GM12878 (cell line): ENCODE measurements around the gene NLRP5. TPM values are rescaled to one million over a fixed set of nuclear protein-coding genes. Genes with fewer than 3 reads are reported as not detected.

Experiments used
- ATAC-seq: fragments of 200-7000 bp; cut with Tn5 transposase; 3 replicates; pipeline ENCODE4 v1.9.1; 2020; ENCODE audit warnings: mild to moderate bottlenecking, moderate library complexity
- BruUV-seq: library from RNA; stranded (reverse); fragments of 400-500 nt; replicated peaks from 2 replicates; lab custom pipeline; 2021; lab: Mats Ljungman, UMichigan
- CTCF ChIA-PET: fragments of 300-600 bp; sonication (Branson Sonifier 250); formaldehyde crosslinking; extraction: SDS; loops from one replicate; lab custom pipeline; 2021; ENCODE audit warnings: inconsistent platforms; lab: Yijun Ruan, JAX
- POLR2A ChIA-PET: fragments of 350-600 bp; formaldehyde crosslinking; extraction: SDS; loops from one replicate; lab custom pipeline; 2021; ENCODE audit warnings: inconsistent platforms; lab: Charles Lee
- RAD21 ChIA-PET: fragments of 300-600 bp; sonication (Branson Sonifier 250); formaldehyde crosslinking; loops from one replicate; lab custom pipeline; 2023; ENCODE audit warnings: antibody characterized with exemption; ENCODE audit not compliant: unreplicated experiment; lab: Charles Lee
- SMC1A ChIA-PET: fragments of 300-600 bp; sonication (Branson Sonifier 250); formaldehyde crosslinking; loops from one replicate; lab custom pipeline; 2023; ENCODE audit not compliant: unreplicated experiment, uncharacterized antibody; lab: Charles Lee
- DNase-seq: peaks from one replicate; pipeline ENCODE4 v3.0.0-alpha.2; 2011; ENCODE audit warnings: low read depth, low spot score
- FAIRE-seq: peaks from 3 replicates; lab custom pipeline; 2011; peaks lifted over from hg19 to GRCh38; lab: Jason Lieb, UNC
- H2AFZ ChIP-seq: 2 replicates; pipeline ENCODE4 v1.6.0; 2011; ENCODE audit warnings: low read depth, low read length, control low read depth; ENCODE audit not compliant: control insufficient read depth
- H3K27ac ChIP-seq: 2 replicates; pipeline ENCODE4 v1.5.1; 2011; ENCODE audit warnings: control low read depth; ENCODE audit not compliant: control insufficient read depth, insufficient read depth
- H3K27me3 ChIP-seq, 2 experiments: replicated peaks in 1 of 2; 2 replicates each; pipeline versions ENCODE4 v1.6.0 to v1.6.1; 2011; ENCODE audit warnings: low read length in 1 of 2; ENCODE audit not compliant: control insufficient read depth in 2 of 2, insufficient read depth in 2 of 2
- H3K36me3 ChIP-seq, 2 experiments: 2 replicates each; pipeline ENCODE4 v1.5.1; 2011; ENCODE audit warnings: low read length in 1 of 2; ENCODE audit not compliant: control insufficient read depth in 2 of 2, insufficient read depth in 2 of 2
- H3K4me1 ChIP-seq: 2 replicates; pipeline ENCODE4 v1.6.1; 2011; ENCODE audit warnings: mild to moderate bottlenecking, low read length, moderate library complexity, mixed read lengths; ENCODE audit not compliant: control insufficient read depth, insufficient read depth
- H3K4me2 ChIP-seq: 2 replicates; pipeline ENCODE4 v1.6.0; 2011; ENCODE audit warnings: control low read depth; ENCODE audit not compliant: control insufficient read depth, insufficient read depth
- H3K4me3 ChIP-seq: fragments of 200-600 bp; sonication (generic); 2 replicates; pipeline ENCODE4 v1.5.1; 2016
- H3K79me2 ChIP-seq: 2 replicates; pipeline ENCODE4 v1.6.0; 2011; ENCODE audit warnings: low read length; ENCODE audit not compliant: control insufficient read depth, insufficient read depth
- H3K9ac ChIP-seq: 2 replicates; pipeline ENCODE4 v1.8.0; 2011; ENCODE audit warnings: low read length, control low read depth, mixed read lengths; ENCODE audit not compliant: control insufficient read depth, insufficient read depth
- H3K9me3 ChIP-seq: replicated peaks from 3 replicates; pipeline ENCODE4 v1.5.1; 2011; ENCODE audit warnings: mild to moderate bottlenecking, low read length; ENCODE audit not compliant: control insufficient read depth, insufficient read depth
- H4K20me1 ChIP-seq: 2 replicates; pipeline ENCODE4 v1.6.0; 2011; ENCODE audit not compliant: control insufficient read depth, insufficient read depth
- E2F8 ChIP-seq: fragments of 450-650 bp; IDR thresholded peaks from 2 replicates; pipeline ENCODE4 v1.6.1; 2018; ENCODE audit warnings: mild to moderate bottlenecking, low read depth, moderate library complexity; ENCODE audit not compliant: partially characterized antibody
- KAT2A ChIP-seq: conservative IDR thresholded peaks from 2 replicates; pipeline ENCODE4 v1.6.1; 2011; ENCODE audit warnings: low read depth, low read length; ENCODE audit not compliant: control insufficient read depth
- MYB ChIP-seq: fragments of 150-350 bp; IDR thresholded peaks from 2 replicates; pipeline ENCODE4 v1.6.1; 2014; ENCODE audit warnings: mild to moderate bottlenecking, low read depth, low read length, borderline replicate concordance
- PML ChIP-seq: IDR thresholded peaks from 2 replicates; pipeline ENCODE4 v1.6.1; 2012; ENCODE audit warnings: low read length, inconsistent platforms
- SUPT20H ChIP-seq: IDR thresholded peaks from 2 replicates; pipeline ENCODE4 v1.6.1; 2011; ENCODE audit warnings: low read depth, mild to moderate bottlenecking, low read length, moderate library complexity, borderline replicate concordance; ENCODE audit not compliant: control insufficient read depth
- USF1 ChIP-seq: IDR thresholded peaks from 2 replicates; pipeline ENCODE4 v1.6.1; 2011; ENCODE audit warnings: borderline replicate concordance, low read depth, mild to moderate bottlenecking, moderate library complexity, mixed read lengths, low read length; ENCODE audit not compliant: insufficient read depth; ENCODE audit errors: extremely low read length
- ZNF274 ChIP-seq: IDR thresholded peaks from one replicate; pipeline ENCODE4 v1.8.0; 2011; ENCODE audit not compliant: insufficient read length, insufficient read depth
- WGBS: methylation state at CpG from one replicate; pipeline ENCODE4 v1.1.6; 2016; ENCODE audit warnings: low lambda C conversion rate; ENCODE audit not compliant: insufficient replicate concordance, insufficient coverage; ENCODE audit errors: missing lambda C conversion rate; 5-methylcytosine and 5-hydroxymethylcytosine counted together
- in situ Hi-C: fragments of 300-500 bp; cut with MboI; formaldehyde crosslinking; loops from 9 replicates; pipeline ENCODE4 v1.14.3; 2018; ENCODE audit warnings: mixed read lengths
- intact Hi-C: fragments of 100-400 bp; cut with micrococcal nuclease; formaldehyde crosslinking; loops from one replicate; pipeline ENCODE4 v1.14.2; 2022; ENCODE audit not compliant: unreplicated experiment
- polyA plus RNA-seq, 11 experiments: library from polyadenylated mRNA; depleted of rRNA in 4 of 11; unstranded in 6 of 11; stranded (reverse) in 5 of 11; fragments of >200 nt; fragmentation: Nextera tagmentation in 4 of 11; fragmentation: Illumina TruSeq in 1 of 11; extraction: Ambion mirVana in 4 of 11; extraction: Trizol in 1 of 11; gene quantifications; 1 replicate in 1 of 11; 2 replicates in 10 of 11; pipeline versions ENCODE4 v1.2.1 to v1.2.3, GENCODE V29; 2011 to 2016; ENCODE audit warnings: inconsistent platforms in 2 of 11, missing spikeins in 2 of 11, low read depth in 1 of 11
- total RNA-seq, 4 experiments: library from RNA; depleted of rRNA in 3 of 4; stranded (reverse); fragments of >200 nt in 3 of 4; fragmentation: Illumina TruSeq in 1 of 4; extraction: Trizol in 1 of 4; gene quantifications; 2 replicates each; pipeline versions ENCODE4 v1.2.1 to v1.2.3, GENCODE V29; 2013 to 2021
- TF ChIP-seq, protein P1 (sequence below): fragments of 450-650 bp; IDR thresholded peaks from 2 replicates; pipeline ENCODE4 v1.6.1; 2017; ENCODE audit warnings: low read depth, mild to moderate bottlenecking, moderate library complexity
- TF ChIP-seq, protein P2 (sequence below): fragments of 450-650 bp; IDR thresholded peaks from 2 replicates; pipeline ENCODE4 v1.6.1; 2016; ENCODE audit warnings: mild to moderate bottlenecking, moderate library complexity, borderline replicate concordance
- TF ChIP-seq, protein P3 (sequence below): fragments of 450-650 bp; IDR thresholded peaks from 2 replicates; pipeline ENCODE4 v1.6.1; 2016; ENCODE audit warnings: mild to moderate bottlenecking

The NLRP5 gene
- total and polyA plus RNA-seq, 10 of the 15 experiments (the other 5 are each of a cell fraction or from before 2014, with no cell fraction given): 0.01 TPM; not detected in 9

- TF ChIP-seq, protein P1, sequence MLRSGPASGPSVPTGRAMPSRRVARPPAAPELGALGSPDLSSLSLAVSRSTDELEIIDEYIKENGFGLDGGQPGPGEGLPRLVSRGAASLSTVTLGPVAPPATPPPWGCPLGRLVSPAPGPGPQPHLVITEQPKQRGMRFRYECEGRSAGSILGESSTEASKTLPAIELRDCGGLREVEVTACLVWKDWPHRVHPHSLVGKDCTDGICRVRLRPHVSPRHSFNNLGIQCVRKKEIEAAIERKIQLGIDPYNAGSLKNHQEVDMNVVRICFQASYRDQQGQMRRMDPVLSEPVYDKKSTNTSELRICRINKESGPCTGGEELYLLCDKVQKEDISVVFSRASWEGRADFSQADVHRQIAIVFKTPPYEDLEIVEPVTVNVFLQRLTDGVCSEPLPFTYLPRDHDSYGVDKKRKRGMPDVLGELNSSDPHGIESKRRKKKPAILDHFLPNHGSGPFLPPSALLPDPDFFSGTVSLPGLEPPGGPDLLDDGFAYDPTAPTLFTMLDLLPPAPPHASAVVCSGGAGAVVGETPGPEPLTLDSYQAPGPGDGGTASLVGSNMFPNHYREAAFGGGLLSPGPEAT: no peak
Observed at GRCh38 chr19:55959996-55960675, 26.4 kb upstream of the NLRP5 start (continued).

DNA sequence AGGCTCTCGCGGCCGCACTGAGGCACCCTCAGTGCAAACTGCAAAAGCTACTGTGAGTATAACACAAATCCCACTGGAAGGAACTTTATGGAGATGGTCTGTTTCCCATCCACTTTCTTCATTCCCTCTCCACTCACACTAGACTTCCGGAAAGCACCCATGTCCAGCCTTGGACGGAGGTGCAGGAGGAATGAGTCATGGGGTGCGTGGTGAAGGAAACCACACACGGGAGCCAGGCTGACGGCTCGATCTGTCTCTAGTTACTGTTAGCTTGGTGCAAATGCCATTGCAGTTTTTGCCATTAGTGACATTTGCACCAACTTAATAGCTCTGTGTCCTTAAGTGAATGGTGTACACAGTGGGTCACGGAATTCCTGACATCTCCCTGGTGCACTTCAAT is 24.4 kb upstream of the NLRP5 start:
- RAD21 ChIA-PET: no interaction called here
- CTCF ChIA-PET: no interaction called here
- TF ChIP-seq, protein P2, sequence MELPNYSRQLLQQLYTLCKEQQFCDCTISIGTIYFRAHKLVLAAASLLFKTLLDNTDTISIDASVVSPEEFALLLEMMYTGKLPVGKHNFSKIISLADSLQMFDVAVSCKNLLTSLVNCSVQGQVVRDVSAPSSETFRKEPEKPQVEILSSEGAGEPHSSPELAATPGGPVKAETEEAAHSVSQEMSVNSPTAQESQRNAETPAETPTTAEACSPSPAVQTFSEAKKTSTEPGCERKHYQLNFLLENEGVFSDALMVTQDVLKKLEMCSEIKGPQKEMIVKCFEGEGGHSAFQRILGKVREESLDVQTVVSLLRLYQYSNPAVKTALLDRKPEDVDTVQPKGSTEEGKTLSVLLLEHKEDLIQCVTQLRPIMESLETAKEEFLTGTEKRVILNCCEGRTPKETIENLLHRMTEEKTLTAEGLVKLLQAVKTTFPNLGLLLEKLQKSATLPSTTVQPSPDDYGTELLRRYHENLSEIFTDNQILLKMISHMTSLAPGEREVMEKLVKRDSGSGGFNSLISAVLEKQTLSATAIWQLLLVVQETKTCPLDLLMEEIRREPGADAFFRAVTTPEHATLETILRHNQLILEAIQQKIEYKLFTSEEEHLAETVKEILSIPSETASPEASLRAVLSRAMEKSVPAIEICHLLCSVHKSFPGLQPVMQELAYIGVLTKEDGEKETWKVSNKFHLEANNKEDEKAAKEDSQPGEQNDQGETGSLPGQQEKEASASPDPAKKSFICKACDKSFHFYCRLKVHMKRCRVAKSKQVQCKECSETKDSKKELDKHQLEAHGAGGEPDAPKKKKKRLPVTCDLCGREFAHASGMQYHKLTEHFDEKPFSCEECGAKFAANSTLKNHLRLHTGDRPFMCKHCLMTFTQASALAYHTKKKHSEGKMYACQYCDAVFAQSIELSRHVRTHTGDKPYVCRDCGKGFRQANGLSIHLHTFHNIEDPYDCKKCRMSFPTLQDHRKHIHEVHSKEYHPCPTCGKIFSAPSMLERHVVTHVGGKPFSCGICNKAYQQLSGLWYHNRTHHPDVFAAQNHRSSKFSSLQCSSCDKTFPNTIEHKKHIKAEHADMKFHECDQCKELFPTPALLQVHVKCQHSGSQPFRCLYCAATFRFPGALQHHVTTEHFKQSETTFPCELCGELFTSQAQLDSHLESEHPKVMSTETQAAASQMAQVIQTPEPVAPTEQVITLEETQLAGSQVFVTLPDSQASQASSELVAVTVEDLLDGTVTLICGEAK: no peak
- no peak for TF ChIP-seq E2F8
- TF ChIP-seq, protein P3, sequence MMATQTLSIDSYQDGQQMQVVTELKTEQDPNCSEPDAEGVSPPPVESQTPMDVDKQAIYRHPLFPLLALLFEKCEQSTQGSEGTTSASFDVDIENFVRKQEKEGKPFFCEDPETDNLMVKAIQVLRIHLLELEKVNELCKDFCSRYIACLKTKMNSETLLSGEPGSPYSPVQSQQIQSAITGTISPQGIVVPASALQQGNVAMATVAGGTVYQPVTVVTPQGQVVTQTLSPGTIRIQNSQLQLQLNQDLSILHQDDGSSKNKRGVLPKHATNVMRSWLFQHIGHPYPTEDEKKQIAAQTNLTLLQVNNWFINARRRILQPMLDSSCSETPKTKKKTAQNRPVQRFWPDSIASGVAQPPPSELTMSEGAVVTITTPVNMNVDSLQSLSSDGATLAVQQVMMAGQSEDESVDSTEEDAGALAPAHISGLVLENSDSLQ: no peak
- TF ChIP-seq KAT2A: no peak
- no peak for TF ChIP-seq USF1
- TF ChIP-seq MYB: no peak
- TF ChIP-seq SUPT20H: no peak
- TF ChIP-seq PML: no peak
- no peak for TF ChIP-seq ZNF274

More for the DNA sequence above, 24.4 kb upstream of the NLRP5 start:
- intact Hi-C loops (no loop called here), in situ Hi-C loops (no loop called here)
- Histone ChIP-seq H2AFZ (no peak overlapping the region), H3K4me3 (no peak overlapping the region), H3K4me1 (no peaks in the 10 kb centered on the region), H3K9me3 (no peaks in the 10 kb centered on the region), H3K36me3 (no peaks in the 10 kb centered on the region), H3K4me2 (no peak overlapping the region), H3K79me2 (no peaks in the 10 kb centered on the region), H4K20me1 (no peaks in the 10 kb centered on the region), H3K27ac (no peak overlapping the region), H3K27me3 (no peaks in the 10 kb centered on the region), H3K9ac (no peak overlapping the region)
- no peak for ATAC-seq
- no peak for FAIRE-seq
- WGBS: 71% methylated on average over 10 of the region's 10 CpGs
- BruUV-seq: no TSS peak
- ChIA-PET POLR2A (no interaction called here), SMC1A (no interaction called here)
- no peak for DNase-seq
